HepG2 (cell line): ENCODE results near the gene CEP104. TPM values are rescaled to one million over a fixed set of nuclear protein-coding genes. Genes with fewer than 3 reads are reported as not detected.

Experiments used
- ESRRA ChIP-seq: sonication (generic); formaldehyde crosslinking; IDR thresholded peaks from 2 replicates; pipeline ENCODE4 v1.5.1; 2020; ENCODE audit warnings: mild to moderate bottlenecking, low read depth, missing genetic modification reagents
- MTA1 ChIP-seq: sonication (generic); formaldehyde crosslinking; IDR thresholded peaks from 2 replicates; pipeline ENCODE4 v1.4.0; 2020; ENCODE audit warnings: missing genetic modification reagents, mild to moderate bottlenecking, borderline replicate concordance
- MXI1 ChIP-seq: IDR thresholded peaks from 3 replicates; pipeline ENCODE4 v1.6.1; 2012; ENCODE audit warnings: low read depth, low read length, inconsistent platforms, borderline replicate concordance
- NFKB2 ChIP-seq: sonication (generic); formaldehyde crosslinking; IDR thresholded peaks from 2 replicates; pipeline ENCODE4 v1.4.0; 2020; ENCODE audit warnings: missing genetic modification reagents, borderline replicate concordance
- NRL ChIP-seq: sonication (generic); formaldehyde crosslinking; IDR thresholded peaks from 2 replicates; pipeline ENCODE4 v1.5.0; 2020; ENCODE audit warnings: missing genetic modification reagents, mild to moderate bottlenecking, moderate library complexity, borderline replicate concordance
- PCBP2 ChIP-seq: fragments of 200-400 bp; formaldehyde crosslinking; optimal IDR thresholded peaks from 2 replicates; pipeline ENCODE3; 2018; ENCODE audit warnings: low read length, low read depth; ENCODE audit not compliant: poor library complexity, severe bottlenecking
- SMC3 ChIP-seq: IDR thresholded peaks from 2 replicates; pipeline ENCODE4 v1.6.1; 2011; ENCODE audit warnings: low read length, improper control_type of control experiment
- SOX6 ChIP-seq, 2 experiments: fragments of 450-650 bp in 1 of 2; sonication (generic) in 1 of 2; formaldehyde crosslinking in 1 of 2; IDR thresholded peaks; 2 replicates each; pipeline versions ENCODE4 v1.4.0 to v1.6.1; 2017 to 2020; ENCODE audit warnings: antibody characterized with exemption in 1 of 2, mild to moderate bottlenecking in 1 of 2, missing genetic modification reagents in 1 of 2
- TAF15 ChIP-seq: fragments of 200-400 bp; formaldehyde crosslinking; IDR thresholded peaks from one replicate; pipeline ENCODE4 v1.6.1; 2018; ENCODE audit warnings: mild to moderate bottlenecking, low read depth, low read length; ENCODE audit not compliant: poor library complexity, severe bottlenecking
- TCF12 ChIP-seq, 2 experiments: fragments of 450-650 bp in 1 of 2; sonication (generic) in 1 of 2; formaldehyde crosslinking in 1 of 2; IDR thresholded peaks; 2 replicates each; pipeline versions ENCODE4 v1.6.1 to v1.8.0; 2017 to 2022; ENCODE audit warnings: antibody characterized with exemption in 1 of 2, mild to moderate bottlenecking in 1 of 2, missing genetic modification reagents in 1 of 2, moderate library complexity in 1 of 2
- ZFX ChIP-seq: sonication (generic); formaldehyde crosslinking; IDR thresholded peaks from 2 replicates; pipeline ENCODE4 v1.4.0; 2020; ENCODE audit warnings: mild to moderate bottlenecking, low read depth, missing genetic modification reagents, moderate library complexity
- ZMYM3 ChIP-seq: sonication (generic); formaldehyde crosslinking; IDR thresholded peaks from 2 replicates; pipeline ENCODE4 v1.5.1; 2020; ENCODE audit warnings: mild to moderate bottlenecking, missing genetic modification reagents
- ZNF224 ChIP-seq: sonication (generic); formaldehyde crosslinking; IDR thresholded peaks from 2 replicates; pipeline ENCODE4 v1.5.0; 2020; ENCODE audit warnings: mild to moderate bottlenecking, missing genetic modification reagents
- ZNF501 ChIP-seq: sonication (generic); formaldehyde crosslinking; IDR thresholded peaks from 2 replicates; pipeline ENCODE4 v1.5.1; 2020; ENCODE audit warnings: mild to moderate bottlenecking, moderate library complexity, missing genetic modification reagents
- ZNF75D ChIP-seq: sonication (generic); formaldehyde crosslinking; IDR thresholded peaks from 2 replicates; pipeline ENCODE4 v1.8.1; 2023; ENCODE audit warnings: missing genetic modification reagents, mild to moderate bottlenecking, borderline replicate concordance
- ZSCAN12 ChIP-seq: sonication (generic); formaldehyde crosslinking; IDR thresholded peaks from 2 replicates; pipeline ENCODE4 v1.9.0; 2021; ENCODE audit warnings: mild to moderate bottlenecking, missing genetic modification reagents
- ZSCAN20 ChIP-seq: sonication (generic); formaldehyde crosslinking; IDR thresholded peaks from 2 replicates; pipeline ENCODE4 v1.4.0; 2020; ENCODE audit warnings: missing genetic modification reagents, mild to moderate bottlenecking, borderline replicate concordance
- polyA plus RNA-seq, 8 experiments: library from polyadenylated mRNA; depleted of rRNA in 3 of 8; stranded (reverse) in 7 of 8; unstranded in 1 of 8; fragments of >200 nt; fragmentation: Illumina TruSeq in 4 of 8; extraction: Trizol in 4 of 8; gene quantifications; 2 replicates each; pipeline versions ENCODE4 v1.2.1 to v1.2.3, GENCODE V29; 2011 to 2016; ENCODE audit warnings: low read depth in 4 of 8, missing spikeins in 1 of 8, mixed read lengths in 1 of 8; ENCODE audit not compliant: insufficient read depth in 1 of 8
- total RNA-seq, 5 experiments: library from RNA; depleted of rRNA; stranded (reverse); fragments of >200 nt; fragmentation: Illumina TruSeq; extraction: Trizol; gene quantifications; 2 replicates each; pipeline ENCODE4 v1.2.3, GENCODE V29; 2016; ENCODE audit warnings: low read depth in 1 of 5
- TF ChIP-seq, protein P1 (sequence below): IDR thresholded peaks from 2 replicates; pipeline ENCODE4 v1.6.1; 2016
- TF ChIP-seq, protein P2 (sequence below): sonication (generic); formaldehyde crosslinking; IDR thresholded peaks from one replicate; pipeline ENCODE4 v1.5.1; 2020; ENCODE audit warnings: mild to moderate bottlenecking, missing genetic modification reagents; ENCODE audit errors: not compliant biosample characterization

The CEP104 gene
- total and polyA plus RNA-seq, 2 of the 13 experiments (the other 11 are each of a cell fraction or from before 2014, with no cell fraction given): 20.4 to 30.1 TPM

DNA sequence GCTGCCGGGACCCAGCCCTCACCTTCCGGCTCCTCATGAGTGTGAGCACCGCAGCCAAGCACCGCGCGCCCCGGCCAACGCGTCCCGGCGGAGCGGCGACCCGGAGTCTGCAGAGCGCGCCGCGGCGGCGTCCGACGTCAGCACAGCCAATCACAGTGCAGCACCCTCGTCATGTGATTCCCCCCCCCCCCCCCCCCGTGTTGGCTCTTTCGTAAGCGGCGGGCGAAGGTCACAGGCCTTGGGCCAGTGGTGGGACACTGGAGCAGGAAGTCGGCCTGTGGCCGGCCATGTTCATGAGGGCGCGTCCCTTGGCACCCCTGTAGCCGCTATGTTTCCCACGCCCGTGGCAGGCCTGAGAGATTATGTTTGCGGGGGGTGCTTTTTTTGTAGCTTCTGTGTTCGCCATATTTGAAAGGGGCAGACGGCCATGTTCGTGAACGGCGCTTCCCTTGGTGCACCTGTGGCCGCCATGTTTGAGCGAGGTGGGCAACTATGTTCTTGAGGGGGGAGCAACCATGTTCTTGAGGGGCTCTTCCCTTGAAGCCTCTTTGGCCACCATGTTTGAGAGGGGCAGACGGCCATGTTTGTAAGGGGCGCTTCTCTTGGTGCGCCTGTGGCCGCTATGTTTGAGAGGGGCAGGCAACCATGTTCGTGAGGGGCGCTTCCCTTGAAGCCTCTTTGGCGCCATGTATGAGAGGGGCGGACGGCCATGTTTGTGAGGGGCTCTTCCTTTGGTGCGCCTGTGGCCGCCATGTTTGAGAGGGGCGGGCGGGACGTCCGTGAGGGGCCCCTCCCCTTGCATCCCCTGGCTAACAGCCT is 43.3 kb upstream of the CEP104 start, which contains the start of gene C1orf174 (continued):
- TF ChIP-seq, protein P1, sequence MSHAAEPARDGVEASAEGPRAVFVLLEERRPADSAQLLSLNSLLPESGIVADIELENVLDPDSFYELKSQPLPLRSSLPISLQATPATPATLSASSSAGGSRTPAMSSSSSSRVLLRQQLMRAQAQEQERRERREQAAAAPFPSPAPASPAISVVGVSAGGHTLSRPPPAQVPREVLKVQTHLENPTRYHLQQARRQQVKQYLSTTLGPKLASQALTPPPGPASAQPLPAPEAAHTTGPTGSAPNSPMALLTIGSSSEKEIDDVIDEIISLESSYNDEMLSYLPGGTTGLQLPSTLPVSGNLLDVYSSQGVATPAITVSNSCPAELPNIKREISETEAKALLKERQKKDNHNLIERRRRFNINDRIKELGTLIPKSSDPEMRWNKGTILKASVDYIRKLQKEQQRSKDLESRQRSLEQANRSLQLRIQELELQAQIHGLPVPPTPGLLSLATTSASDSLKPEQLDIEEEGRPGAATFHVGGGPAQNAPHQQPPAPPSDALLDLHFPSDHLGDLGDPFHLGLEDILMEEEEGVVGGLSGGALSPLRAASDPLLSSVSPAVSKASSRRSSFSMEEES (CRISPR knock-in tag): peak; percentile 74
- TF ChIP-seq SOX6 (IDR thresholded peaks at IDR 0.05) (no peak), SOX6 (CRISPR knock-in tag; IDR thresholded peaks at IDR 0.05) (no peak; the same call in 1 of the 2 replicates), TAF15 (peak; percentile 15), MXI1 (peak; percentile 76; the same call in 1 of the 3 replicates), ESRRA (peak; percentile 75), PCBP2 (no peak), ZMYM3 (CRISPR knock-in tag) (no peak), ZSCAN12 (CRISPR knock-in tag) (no peak), NRL (no peak), ZFX (CRISPR knock-in tag) (peak; percentile 90), MTA1 (CRISPR knock-in tag) (0 out of 2 replicates have a peak, but pooled peaks have one; percentile 3), NFKB2 (CRISPR knock-in tag) (0 out of 2 replicates have a peak, but pooled peaks have one; percentile 2), ZSCAN20 (no peak; the same call in 1 of the 2 replicates), TCF12 (IDR thresholded peaks at IDR 0.05) (no peak), TCF12 (CRISPR knock-in tag; IDR thresholded peaks at IDR 0.05) (no peak), ZNF75D (CRISPR knock-in tag) (no peak), ZNF501 (CRISPR knock-in tag) (no peak; the same call in 1 of the 2 replicates), ZNF224 (CRISPR knock-in tag) (no peak), SMC3 (no peak)
- TF ChIP-seq, protein P2, sequence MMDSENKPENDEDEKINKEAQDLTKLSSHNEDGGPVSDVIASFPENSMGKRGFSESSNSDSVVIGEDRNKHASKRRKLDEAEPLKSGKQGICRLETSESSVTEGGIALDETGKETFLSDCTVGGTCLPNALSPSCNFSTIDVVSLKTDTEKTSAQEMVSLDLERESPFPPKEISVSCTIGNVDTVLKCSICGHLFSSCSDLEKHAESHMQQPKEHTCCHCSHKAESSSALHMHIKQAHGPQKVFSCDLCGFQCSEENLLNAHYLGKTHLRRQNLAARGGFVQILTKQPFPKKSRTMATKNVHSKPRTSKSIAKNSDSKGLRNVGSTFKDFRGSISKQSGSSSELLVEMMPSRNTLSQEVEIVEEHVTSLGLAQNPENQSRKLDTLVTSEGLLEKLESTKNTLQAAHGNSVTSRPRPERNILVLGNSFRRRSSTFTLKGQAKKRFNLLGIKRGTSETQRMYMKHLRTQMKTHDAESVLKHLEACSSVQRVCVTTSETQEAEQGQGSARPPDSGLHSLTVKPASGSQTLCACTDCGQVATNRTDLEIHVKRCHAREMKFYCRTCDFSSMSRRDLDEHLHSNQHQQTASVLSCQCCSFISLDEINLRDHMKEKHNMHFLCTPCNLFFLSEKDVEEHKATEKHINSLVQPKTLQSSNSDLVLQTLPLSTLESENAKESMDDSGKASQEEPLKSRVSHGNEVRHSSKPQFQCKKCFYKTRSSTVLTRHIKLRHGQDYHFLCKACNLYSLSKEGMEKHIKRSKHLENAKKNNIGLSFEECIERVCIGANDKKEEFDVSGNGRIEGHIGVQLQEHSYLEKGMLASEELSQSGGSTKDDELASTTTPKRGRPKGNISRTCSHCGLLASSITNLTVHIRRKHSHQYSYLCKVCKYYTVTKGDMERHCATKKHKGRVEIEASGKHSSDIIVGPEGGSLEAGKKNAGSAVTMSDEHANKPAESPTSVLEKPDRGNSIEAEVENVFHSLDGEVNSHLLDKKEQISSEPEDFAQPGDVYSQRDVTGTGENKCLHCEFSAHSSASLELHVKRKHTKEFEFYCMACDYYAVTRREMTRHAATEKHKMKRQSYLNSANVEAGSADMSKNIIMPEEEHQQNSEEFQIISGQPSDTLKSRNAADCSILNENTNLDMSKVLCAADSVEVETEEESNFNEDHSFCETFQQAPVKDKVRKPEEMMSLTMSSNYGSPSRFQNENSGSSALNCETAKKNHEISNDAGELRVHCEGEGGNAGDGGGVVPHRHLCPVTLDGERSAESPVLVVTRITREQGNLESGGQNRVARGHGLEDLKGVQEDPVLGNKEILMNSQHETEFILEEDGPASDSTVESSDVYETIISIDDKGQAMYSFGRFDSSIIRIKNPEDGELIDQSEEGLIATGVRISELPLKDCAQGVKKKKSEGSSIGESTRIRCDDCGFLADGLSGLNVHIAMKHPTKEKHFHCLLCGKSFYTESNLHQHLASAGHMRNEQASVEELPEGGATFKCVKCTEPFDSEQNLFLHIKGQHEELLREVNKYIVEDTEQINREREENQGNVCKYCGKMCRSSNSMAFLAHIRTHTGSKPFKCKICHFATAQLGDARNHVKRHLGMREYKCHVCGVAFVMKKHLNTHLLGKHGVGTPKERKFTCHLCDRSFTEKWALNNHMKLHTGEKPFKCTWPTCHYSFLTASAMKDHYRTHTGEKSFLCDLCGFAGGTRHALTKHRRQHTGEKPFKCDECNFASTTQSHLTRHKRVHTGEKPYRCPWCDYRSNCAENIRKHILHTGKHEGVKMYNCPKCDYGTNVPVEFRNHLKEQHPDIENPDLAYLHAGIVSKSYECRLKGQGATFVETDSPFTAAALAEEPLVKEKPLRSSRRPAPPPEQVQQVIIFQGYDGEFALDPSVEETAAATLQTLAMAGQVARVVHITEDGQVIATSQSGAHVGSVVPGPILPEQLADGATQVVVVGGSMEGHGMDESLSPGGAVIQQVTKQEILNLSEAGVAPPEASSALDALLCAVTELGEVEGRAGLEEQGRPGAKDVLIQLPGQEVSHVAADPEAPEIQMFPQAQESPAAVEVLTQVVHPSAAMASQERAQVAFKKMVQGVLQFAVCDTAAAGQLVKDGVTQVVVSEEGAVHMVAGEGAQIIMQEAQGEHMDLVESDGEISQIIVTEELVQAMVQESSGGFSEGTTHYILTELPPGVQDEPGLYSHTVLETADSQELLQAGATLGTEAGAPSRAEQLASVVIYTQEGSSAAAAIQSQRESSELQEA (CRISPR knock-in tag): no peak
